Stimulated activated CD4-positive, alpha-beta T cell treated with anti-CD3 and anti-CD28 coated beads, Interleukin-15, amount 100 ng/mL, for 24 hours (primary cell): ENCODE data around the gene CPAMD8.

ENCODE experiments used
- DNase-seq: peaks from one replicate; pipeline ENCODE4 v3.0.0-alpha.2; 2020

The CPAMD8 gene

DNA sequence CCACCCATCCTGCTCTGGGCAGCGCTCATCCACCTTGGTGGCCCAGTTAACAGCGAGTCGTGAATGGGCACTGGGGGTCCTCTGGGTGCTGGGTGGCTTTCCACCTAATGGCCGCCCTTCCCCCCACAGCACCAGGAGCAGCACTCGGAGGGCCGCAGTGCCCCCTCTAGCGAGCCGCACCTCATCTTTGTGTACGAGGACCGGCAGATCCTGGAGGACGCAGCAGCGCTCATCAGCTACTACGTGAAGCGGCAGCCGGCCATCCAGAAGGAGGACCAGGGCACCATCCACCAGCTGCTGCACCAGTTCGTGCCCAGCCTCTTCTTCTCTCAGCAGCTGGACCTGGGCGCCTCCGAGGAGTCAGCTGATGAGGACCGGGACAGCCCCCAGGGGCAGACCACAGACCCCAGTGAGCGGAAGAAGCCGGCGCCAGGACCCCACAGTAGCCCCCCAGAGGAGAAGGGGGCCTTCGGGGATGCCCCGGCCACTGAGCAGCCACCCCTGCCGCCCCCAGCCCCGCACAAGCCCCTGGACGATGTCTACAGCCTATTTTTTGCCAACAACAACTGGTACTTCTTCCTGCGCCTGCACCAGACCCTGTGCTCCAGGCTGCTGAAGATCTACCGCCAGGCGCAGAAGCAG, 157.2 kb downstream of the CPAMD8 start:
- no peak for DNase-seq

DNA sequence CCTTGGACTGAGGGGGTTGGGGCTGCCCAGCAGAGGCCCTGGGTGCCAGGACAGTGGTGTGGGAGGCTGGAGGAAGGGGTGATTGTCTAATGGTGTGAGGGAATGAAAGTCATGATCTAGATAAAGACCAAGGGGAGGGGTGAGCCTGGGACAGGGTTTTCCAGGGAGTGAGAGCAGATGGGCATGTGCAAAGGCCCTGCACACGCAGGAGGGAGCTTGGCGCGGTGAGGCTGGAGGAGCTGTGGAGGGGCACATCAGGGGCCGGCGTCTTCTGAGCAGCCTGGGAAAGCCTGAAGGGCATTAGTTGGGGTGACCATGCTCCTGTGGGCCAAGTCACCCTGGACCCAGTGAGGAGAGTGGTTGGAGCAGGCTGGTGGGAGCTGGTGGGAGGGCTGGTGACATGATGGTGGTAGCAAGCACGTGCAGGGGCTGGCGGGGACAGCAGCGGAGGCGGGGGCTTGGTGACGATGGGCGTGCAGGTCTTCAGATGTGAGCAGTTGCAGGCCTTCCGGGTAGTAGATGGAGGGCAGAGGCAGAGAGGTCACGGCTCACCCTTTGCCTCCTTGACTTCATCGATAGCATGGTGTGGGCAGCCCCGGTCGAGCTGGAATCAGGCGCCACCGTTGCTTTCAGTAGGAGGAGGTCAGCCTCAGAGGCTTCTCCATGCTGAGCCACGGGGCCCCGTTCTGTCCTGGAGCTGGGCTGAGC, 158.0 kb downstream of the CPAMD8 start:
- no peak for DNase-seq

DNA sequence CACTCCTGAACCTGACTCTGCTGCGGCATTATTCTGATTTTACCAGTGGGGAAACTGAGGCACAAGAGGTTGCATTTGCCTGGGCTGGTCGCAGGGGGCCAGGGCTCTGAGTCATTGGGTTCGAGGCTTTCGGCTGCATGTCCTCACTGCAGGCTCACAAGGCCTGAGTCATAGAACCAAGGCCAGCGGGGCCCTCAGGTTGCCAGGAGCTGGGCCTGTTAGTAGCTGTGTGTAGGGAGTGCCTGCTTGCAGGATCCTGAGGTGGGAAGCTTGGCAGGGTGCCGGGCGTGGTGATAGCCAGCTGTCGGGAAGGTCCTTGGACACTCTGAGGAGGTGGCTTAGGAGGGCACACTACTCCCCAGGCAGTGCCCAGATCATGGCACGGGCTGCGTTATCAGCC, 159.4 kb downstream of the CPAMD8 start:
- DNase-seq = no peak

DNA sequence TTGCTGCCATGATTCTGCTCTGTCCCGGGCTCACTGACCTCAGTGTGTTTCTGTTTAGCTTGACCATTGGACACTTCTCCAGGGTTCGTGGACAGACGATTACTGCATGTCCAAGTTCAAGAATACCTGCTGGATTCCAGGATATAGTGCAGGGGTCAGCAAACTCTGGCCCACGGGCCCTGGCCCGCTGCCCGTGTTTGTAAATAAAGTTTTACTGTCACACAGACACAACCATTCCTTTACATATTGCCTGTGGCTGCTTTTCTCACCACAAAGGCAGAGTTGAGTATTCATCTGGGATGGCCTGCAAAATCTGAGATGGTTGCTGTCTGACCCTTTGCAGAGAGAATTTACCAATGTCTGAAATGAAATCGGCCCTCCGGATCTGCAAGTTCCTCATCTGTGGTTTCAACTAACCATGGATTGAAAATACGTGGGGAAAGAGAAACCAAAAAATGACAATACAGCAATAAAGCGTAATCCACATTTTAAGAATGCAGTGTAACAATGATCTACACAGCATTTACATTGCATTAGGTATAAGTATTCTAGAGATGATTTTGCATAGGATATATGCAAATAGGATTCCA, 163.7 kb downstream of the CPAMD8 start:
- no peak for DNase-seq

DNA sequence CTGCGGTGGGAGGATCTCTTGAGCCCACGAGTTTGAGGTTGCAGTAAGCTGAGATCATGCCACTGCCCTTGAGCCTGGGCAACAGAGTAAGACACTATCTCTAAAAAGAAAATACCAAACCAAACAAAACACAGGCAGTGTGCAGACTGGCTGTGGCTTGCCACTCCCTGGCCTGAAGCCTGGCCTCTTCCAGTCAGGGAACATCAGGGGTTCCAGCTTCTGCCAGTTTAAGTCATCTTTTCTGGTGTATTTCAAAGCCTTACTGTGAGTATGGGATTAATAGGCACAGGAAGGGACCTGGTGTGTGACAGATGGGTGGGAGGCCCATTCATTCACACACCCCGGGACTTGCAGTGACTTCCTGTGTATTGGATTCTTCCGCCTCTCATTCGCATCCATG, 164.8 kb downstream of the CPAMD8 start:
- DNase-seq = no peak

DNA sequence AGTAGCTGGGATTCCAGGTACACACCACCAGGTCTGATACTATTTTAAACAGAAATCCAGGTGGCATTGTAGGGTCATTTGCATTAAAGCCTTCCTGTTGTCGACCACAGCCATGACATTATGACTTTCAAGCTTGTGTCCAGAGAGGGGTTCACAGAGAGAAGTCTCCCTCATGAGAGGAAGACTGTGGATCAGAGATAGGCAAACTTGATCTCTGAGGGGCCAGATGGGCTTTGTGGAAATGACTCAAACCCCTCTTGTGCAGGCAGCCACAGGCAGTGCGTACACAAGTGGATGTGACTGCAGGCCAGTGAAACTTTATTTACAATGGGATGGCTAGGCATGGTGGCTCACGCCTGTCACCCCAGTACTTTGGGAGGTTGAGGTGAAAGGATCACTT, 165.6 kb downstream of the CPAMD8 start:
- no peak for DNase-seq

DNA sequence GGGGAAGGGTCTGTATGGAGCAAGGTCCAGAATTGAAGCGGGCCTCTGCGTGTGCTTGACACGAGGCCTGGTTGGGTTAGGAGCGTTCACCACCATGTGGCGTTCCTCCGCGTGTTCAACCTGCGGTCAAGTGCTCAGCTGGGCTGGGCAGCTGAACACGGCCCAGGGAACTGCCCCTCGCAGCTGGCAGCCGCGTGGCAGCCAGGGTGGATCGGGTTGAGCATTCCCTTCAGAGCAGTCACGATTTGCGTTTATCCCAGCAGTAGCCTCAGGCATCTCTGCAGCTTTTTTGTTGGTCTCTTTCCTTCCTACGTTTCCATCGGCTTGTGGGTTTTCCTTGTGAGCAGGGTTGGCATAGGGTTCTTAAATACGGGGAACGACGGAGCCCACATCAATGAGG, 166.5 kb downstream of the CPAMD8 start:
- no peak for DNase-seq

DNA sequence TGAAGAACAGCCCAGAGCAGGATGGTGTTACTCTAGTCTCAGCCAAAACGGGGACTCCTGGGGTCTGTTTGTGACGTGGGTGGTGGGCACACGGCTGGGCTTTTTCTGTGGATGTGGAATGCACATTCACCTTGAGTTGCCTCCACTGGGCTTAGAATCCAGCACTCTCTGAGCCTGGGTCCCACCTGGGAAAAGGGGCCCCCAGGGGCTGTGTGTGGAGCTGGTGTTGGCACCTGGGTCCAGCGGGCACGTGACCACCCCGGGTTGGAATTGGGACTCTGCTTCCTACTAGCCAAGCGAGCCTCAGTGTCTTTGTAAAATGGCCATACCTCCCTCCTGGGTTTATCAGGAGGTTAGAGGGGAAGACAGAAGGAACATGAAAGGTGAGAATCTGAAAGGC, 167.0 kb downstream of the CPAMD8 start:
- DNase-seq = no peak

DNA sequence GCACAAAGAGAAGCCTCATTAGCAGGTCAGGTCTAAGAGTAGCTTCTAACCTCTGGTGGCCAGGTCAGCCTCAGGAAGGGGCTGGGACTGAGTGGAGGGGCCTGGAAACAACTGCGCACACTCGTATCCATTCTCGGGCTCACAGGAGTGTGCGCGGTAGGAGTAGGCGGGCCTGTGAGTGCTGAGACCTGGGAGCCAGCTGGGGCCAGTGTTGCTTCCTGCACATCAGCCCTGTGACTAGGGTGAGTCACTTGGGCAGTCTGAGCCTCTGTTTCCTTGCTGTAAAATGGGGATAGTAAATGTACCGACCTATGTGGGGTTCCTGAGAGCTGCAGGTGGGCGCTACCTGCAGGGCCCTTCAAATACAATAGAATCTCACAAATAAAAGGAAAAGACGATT, 170.5 kb downstream of the CPAMD8 start:
- no peak for DNase-seq

DNA sequence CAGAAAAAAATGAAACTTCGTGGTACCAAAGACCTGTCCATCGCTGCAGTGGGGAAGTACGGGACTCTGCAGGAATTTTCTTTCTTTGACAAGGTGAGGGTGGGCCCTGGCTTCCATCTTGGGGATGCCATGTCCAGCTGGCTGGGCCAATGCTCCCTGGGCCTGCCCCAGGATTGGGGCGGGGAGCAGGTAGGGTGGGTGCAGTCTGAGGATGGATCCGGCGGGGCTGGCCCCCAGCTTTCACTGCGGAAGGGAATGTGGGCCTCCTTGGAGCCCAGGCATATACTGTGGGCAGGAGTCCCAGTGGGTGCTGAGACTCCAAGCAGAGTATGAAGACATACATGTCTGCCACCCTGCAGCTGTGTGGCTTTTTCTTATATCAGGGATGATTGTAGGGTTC, 173.5 kb downstream of the CPAMD8 start:
- no peak for DNase-seq

DNA sequence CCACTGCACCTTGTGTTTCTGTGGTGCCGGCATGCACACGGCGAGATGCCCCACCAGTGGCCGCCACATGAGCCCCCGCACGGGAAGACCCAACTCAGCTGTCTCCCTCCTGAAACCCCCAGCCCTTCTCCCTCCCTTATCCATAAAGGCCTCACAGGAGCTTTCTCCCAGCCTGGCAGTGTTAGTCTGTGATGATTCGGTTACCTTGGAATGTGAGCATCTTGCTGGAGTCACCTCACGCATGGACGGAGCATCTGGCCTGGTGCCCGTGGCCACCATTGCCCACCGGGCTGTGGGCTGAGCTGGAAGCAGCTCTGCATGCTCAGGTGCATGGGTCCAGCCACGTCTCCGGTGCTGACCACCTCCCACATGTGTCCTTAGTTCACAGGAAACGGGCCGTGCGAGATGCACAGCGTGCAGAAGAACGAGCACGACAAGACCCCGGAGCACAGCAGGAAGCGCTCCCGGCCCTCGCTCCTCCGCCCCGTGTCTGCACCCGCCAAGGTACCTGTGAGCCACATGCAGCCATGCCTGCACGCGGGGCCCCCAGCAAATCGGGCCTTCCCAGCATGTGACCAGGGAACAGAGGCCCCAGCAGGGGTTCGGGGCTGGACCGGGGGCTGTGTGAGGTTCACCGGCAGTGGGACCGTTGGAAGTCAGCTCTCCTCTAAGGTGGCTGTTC, 175.4 kb downstream of the CPAMD8 start:
- DNase-seq = no peak

DNA sequence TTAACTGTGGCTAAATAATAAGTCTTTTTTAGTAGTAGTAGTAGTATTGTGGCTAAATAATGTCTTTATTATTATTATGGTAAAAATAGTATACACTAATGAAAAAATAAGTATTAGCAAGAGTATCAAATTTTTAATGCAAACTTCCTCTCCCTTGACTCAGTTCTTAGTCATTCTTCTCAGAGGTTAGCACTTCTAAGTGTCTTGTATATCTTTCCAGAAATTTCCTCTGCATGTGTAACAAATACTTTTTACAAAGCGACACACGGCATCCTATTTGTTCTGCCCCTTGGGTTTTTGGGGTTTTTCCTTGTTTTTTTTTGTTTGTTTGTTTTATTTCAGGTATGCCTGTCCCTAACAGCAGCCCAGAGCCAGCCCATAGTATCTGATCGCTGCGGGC, 176.5 kb downstream of the CPAMD8 start:
- DNase-seq = no peak

DNA sequence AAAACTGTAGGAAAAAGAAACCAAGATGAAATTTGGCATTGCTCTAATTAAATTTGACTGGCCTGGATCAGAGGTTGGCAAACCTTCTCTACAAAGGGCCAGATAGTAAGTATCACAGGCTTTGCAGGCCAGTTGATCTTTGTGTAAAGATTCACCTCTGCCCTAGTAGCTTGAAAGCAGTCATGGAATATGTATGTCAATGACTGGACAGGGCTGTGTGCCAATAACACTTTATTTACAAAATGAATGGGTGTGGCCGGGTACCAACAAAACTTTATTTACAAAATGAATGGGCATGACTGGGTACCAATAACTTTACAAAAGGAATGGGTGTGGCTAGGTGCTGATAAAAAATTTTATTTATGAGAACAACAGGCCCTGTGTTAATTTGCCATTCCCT, 177.4 kb downstream of the CPAMD8 start:
- DNase-seq = no peak

DNA sequence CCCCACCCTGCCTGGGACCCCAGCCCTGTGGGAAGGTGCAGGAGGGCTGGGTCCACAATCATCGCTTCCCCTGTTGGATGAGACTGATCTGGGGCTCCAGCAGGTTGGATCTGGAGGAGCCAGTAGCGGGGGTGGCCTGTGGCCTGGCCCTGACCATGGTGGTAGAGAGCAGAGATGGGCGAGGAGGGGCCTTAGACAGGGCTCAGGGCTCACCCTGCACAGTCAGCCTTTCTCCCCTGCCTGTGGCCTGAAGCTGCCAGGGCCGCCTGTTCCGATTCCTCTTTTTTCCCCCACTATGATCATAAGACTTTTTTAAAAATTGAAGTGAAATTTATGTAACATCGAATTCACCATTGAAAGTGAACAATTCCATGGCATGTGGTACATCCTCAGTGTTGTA, 179.2 kb downstream of the CPAMD8 start:
- no peak for DNase-seq

DNA sequence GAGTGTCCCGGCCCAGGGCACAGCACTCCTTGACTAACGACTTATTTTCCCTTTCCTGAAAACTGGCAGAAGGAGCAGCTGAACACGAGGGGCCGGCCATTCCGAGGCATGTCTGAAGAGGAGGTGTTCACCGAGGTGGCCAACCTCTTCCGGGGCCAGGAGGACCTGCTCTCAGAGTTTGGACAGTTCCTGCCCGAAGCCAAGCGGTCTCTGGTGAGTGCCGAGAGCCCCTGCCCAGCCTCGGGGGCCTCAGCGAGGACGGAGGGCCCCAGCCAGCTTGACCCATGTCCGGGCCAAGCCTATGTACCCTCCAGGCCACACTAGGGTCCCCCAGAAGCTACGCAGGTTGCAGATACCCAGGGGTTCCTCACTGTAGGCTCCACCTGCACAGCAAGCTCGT, 179.7 kb downstream of the CPAMD8 start:
- no peak for DNase-seq
